H1 (cell line): ENCODE measurements around the gene PQBP1. TPM values are rescaled to one million over a fixed set of nuclear protein-coding genes. Genes with fewer than 3 reads are reported as not detected.

ENCODE experiments used
- CTCF ChIA-PET: fragments of 300-600 bp; sonication (Branson Sonifier 250); formaldehyde crosslinking; loops from one replicate; lab custom pipeline; 2021; ENCODE audit not compliant: partially characterized antibody; lab: Charles Lee
- POLR2A ChIA-PET: fragments of 300-600 bp; sonication (Branson Sonifier 250); formaldehyde crosslinking; loops from one replicate; lab custom pipeline; 2021; ENCODE audit warnings: inconsistent platforms; ENCODE audit not compliant: partially characterized antibody; lab: Charles Lee
- DNase-seq, 2 experiments: peaks; one replicate each; pipeline versions ENCODE4 v3.0.0 to v3.0.0-alpha.2; 2010 to 2022; ENCODE audit warnings: low spot score in 2 of 2, low read depth in 1 of 2, mixed read lengths in 1 of 2
- FAIRE-seq: peaks from 2 replicates; lab custom pipeline; 2011; peaks lifted over from hg19 to GRCh38; lab: Jason Lieb, UNC
- H2AFZ ChIP-seq: 2 replicates; pipeline ENCODE4 v1.8.1; 2012; ENCODE audit warnings: low read length, inconsistent platforms
- H2AK5ac ChIP-seq: 2 replicates; pipeline ENCODE4 v1.6.1; 2013; ENCODE audit warnings: low read depth, low read length
- H2BK120ac ChIP-seq: replicated peaks from 2 replicates; pipeline ENCODE3; 2013; ENCODE audit warnings: low read depth, low read length, inconsistent platforms
- H2BK12ac ChIP-seq: 2 replicates; pipeline ENCODE4 v1.6.1; 2013; ENCODE audit warnings: low read depth, low read length
- H2BK15ac ChIP-seq: 2 replicates; pipeline ENCODE4 v1.6.1; 2013; ENCODE audit warnings: low read length
- H2BK20ac ChIP-seq: 2 replicates; pipeline ENCODE4 v1.6.1; 2013; ENCODE audit warnings: low read length
- H2BK5ac ChIP-seq: 2 replicates; pipeline ENCODE4 v1.6.1; 2013; ENCODE audit warnings: low read depth, low read length
- H3K14ac ChIP-seq: 2 replicates; pipeline ENCODE4 v1.6.1; 2013; ENCODE audit warnings: inconsistent platforms; ENCODE audit not compliant: insufficient read length
- H3K18ac ChIP-seq: 2 replicates; pipeline ENCODE4 v1.6.1; 2013; ENCODE audit warnings: low read length; ENCODE audit errors: extremely low read depth
- H3K23ac ChIP-seq: 2 replicates; pipeline ENCODE4 v1.6.1; 2013; ENCODE audit warnings: inconsistent platforms; ENCODE audit not compliant: insufficient read length
- H3K23me2 ChIP-seq: 2 replicates; pipeline ENCODE4 v1.6.1; 2013; ENCODE audit warnings: low read depth, low read length
- H3K27ac ChIP-seq: 2 replicates; pipeline ENCODE4 v1.6.1; 2011; ENCODE audit warnings: low read depth, low read length, inconsistent platforms
- H3K27me3 ChIP-seq, 4 experiments: replicated peaks in 1 of 4; 1 replicate in 1 of 4; 2 replicates in 3 of 4; pipeline versions ENCODE4 v1.6.1 to v1.8.1; 2011 to 2013; ENCODE audit warnings: low read length in 3 of 4, mild to moderate bottlenecking in 3 of 4, inconsistent platforms in 2 of 4, mixed read lengths in 2 of 4, moderate library complexity in 1 of 4; ENCODE audit not compliant: control insufficient read depth in 3 of 4, insufficient read depth in 3 of 4; ENCODE audit errors: extremely low read depth in 1 of 4
- H3K36me3 ChIP-seq, 4 experiments: 2 replicates each; pipeline versions ENCODE4 v1.6.1 to v1.8.1; 2011 to 2013; ENCODE audit warnings: mild to moderate bottlenecking in 4 of 4, low read length in 3 of 4, moderate library complexity in 2 of 4, control low read depth in 1 of 4, inconsistent platforms in 1 of 4; ENCODE audit not compliant: insufficient read depth in 4 of 4, control insufficient read depth in 2 of 4
- H3K4ac ChIP-seq: replicated peaks from 2 replicates; pipeline ENCODE3; 2013; ENCODE audit warnings: low read length, low read depth, mixed read lengths, inconsistent platforms; ENCODE audit not compliant: insufficient read length
- H3K4me1 ChIP-seq, 4 experiments: replicated peaks in 1 of 4; 1 replicate in 1 of 4; 2 replicates in 3 of 4; pipeline versions ENCODE4 v1.6.1 to v1.8.1; 2011 to 2013; ENCODE audit warnings: low read length in 3 of 4, inconsistent platforms in 2 of 4, mixed read lengths in 1 of 4; ENCODE audit not compliant: insufficient read depth in 4 of 4, control insufficient read depth in 3 of 4
- H3K4me2 ChIP-seq, 2 experiments: 2 replicates each; pipeline versions ENCODE4 v1.6.1 to v1.8.1; 2011 to 2013; ENCODE audit warnings: low read depth in 2 of 2, low read length in 2 of 2, control low read depth in 1 of 2, inconsistent platforms in 1 of 2, mild to moderate bottlenecking in 1 of 2; ENCODE audit not compliant: insufficient read depth in 1 of 2
- H3K4me3 ChIP-seq, 4 experiments: fragments of 200-600, 300-600 bp in 1 of 4; sonication (generic), shearing (Covaris generic), sonication (Bioruptor Twin) in 1 of 4; 2 replicates each; pipeline versions ENCODE4 v1.5.1 to v1.8.1; 2011 to 2016; ENCODE audit warnings: low read length in 4 of 4, low read depth in 3 of 4, control low read depth in 2 of 4, inconsistent platforms in 2 of 4, mild to moderate bottlenecking in 2 of 4, mixed read lengths in 1 of 4, moderate library complexity in 1 of 4; ENCODE audit not compliant: insufficient read depth in 2 of 4; ENCODE audit errors: extremely low read depth in 1 of 4
- H3K56ac ChIP-seq: replicated peaks from 2 replicates; pipeline ENCODE3; 2013; ENCODE audit warnings: low read depth, mild to moderate bottlenecking, mixed read lengths, low read length, inconsistent platforms; ENCODE audit not compliant: insufficient read length
- H3K79me1 ChIP-seq: 2 replicates; pipeline ENCODE4 v1.6.1; 2013; ENCODE audit warnings: low read depth, low read length, control low read depth
- H3K79me2 ChIP-seq, 2 experiments: 2 replicates each; pipeline versions ENCODE4 v1.6.1 to v1.8.1; 2012 to 2013; ENCODE audit warnings: low read length in 2 of 2, mild to moderate bottlenecking in 2 of 2, inconsistent platforms in 1 of 2; ENCODE audit not compliant: insufficient read depth in 2 of 2, control insufficient read depth in 1 of 2
- H3K9ac ChIP-seq, 4 experiments: replicated peaks in 1 of 4; 1 replicate in 1 of 4; 2 replicates in 3 of 4; pipeline versions ENCODE4 v1.6.1 to v1.8.1; 2011 to 2013; ENCODE audit warnings: low read depth in 3 of 4, low read length in 3 of 4, control low read depth in 2 of 4, mild to moderate bottlenecking in 2 of 4, moderate library complexity in 2 of 4, inconsistent platforms in 1 of 4; ENCODE audit errors: extremely low read depth in 1 of 4
- H3K9me3 ChIP-seq, 2 experiments: 2 replicates each; pipeline versions ENCODE4 v1.6.1 to v1.8.1; 2012 to 2013; ENCODE audit warnings: mild to moderate bottlenecking in 2 of 2, moderate library complexity in 2 of 2, control low read depth in 1 of 2, inconsistent platforms in 1 of 2, low read depth in 1 of 2, low read length in 1 of 2, mixed read lengths in 1 of 2; ENCODE audit not compliant: insufficient read depth in 2 of 2
- H4K20me1 ChIP-seq, 2 experiments: replicated peaks in 1 of 2; 2 replicates each; pipeline versions ENCODE3 to v1.8.1; 2011 to 2013; ENCODE audit warnings: inconsistent platforms in 2 of 2, low read length in 2 of 2, mild to moderate bottlenecking in 1 of 2; ENCODE audit not compliant: insufficient read depth in 2 of 2, control insufficient read depth in 1 of 2
- H4K5ac ChIP-seq: 2 replicates; pipeline ENCODE4 v1.6.1; 2013; ENCODE audit warnings: low read length, low read depth, mixed read lengths, inconsistent platforms; ENCODE audit not compliant: insufficient read length
- H4K8ac ChIP-seq: 2 replicates; pipeline ENCODE4 v1.8.0; 2013; ENCODE audit warnings: mild to moderate bottlenecking, moderate library complexity, low read length, inconsistent platforms; ENCODE audit not compliant: insufficient read depth; ENCODE audit errors: extremely low read depth
- H4K91ac ChIP-seq: replicated peaks from 2 replicates; pipeline ENCODE3; 2013; ENCODE audit warnings: low read length, mixed read lengths, inconsistent platforms; ENCODE audit not compliant: insufficient read length
- CEBPB ChIP-seq: IDR thresholded peaks from 2 replicates; pipeline ENCODE4 v1.6.1; 2012; ENCODE audit warnings: low read depth, low read length
- CREB1 ChIP-seq: IDR thresholded peaks from 2 replicates; pipeline ENCODE4 v1.6.1; 2012; ENCODE audit warnings: inconsistent platforms
- NRF1 ChIP-seq: IDR thresholded peaks from 2 replicates; pipeline ENCODE4 v1.6.1; 2011; ENCODE audit warnings: mild to moderate bottlenecking, low read depth, low read length, improper control_type of control experiment
- POLR2A ChIP-seq, 2 experiments: IDR thresholded peaks; 1 replicate in 1 of 2; 2 replicates in 1 of 2; pipeline ENCODE4 v1.6.1; 2011; ENCODE audit warnings: low read depth in 2 of 2, low read length in 2 of 2, mild to moderate bottlenecking in 2 of 2; ENCODE audit errors: control extremely low read depth in 1 of 2
- RAD21 ChIP-seq, 2 experiments: IDR thresholded peaks in 1 of 2; conservative IDR thresholded peaks in 1 of 2; 2 replicates each; pipeline ENCODE4 v1.6.1; 2011; ENCODE audit warnings: low read depth in 2 of 2, low read length in 2 of 2, improper control_type of control experiment in 1 of 2, inconsistent platforms in 1 of 2, mild to moderate bottlenecking in 1 of 2, moderate library complexity in 1 of 2
- RBBP5 ChIP-seq: IDR thresholded peaks from 2 replicates; pipeline ENCODE4 v1.7.1; 2012; ENCODE audit warnings: low read depth, mild to moderate bottlenecking, inconsistent platforms, low read length, moderate library complexity, borderline replicate concordance
- SAP30 ChIP-seq: fragments of 300-600 bp; sonication (generic); IDR thresholded peaks from 2 replicates; pipeline ENCODE4 v1.7.1; 2012; ENCODE audit warnings: low read length, moderate library complexity, mild to moderate bottlenecking, inconsistent platforms; ENCODE audit not compliant: insufficient read depth, insufficient replicate concordance
- TBP ChIP-seq: IDR thresholded peaks from 2 replicates; pipeline ENCODE4 v1.6.1; 2011; ENCODE audit warnings: low read depth, low read length, improper control_type of control experiment
- WGBS, 2 experiments: shearing (Covaris generic) in 1 of 2; methylation state at CpG; one replicate each; pipeline versions ENCODE4 v1.1.6 to v1.1.7; 2013 to 2015; ENCODE audit warnings: low lambda C conversion rate in 2 of 2, mixed read lengths in 2 of 2, inconsistent platforms in 1 of 2, low coverage in 1 of 2, missing lambda C conversion rate in 1 of 2; ENCODE audit not compliant: insufficient replicate concordance in 2 of 2, insufficient coverage in 1 of 2, insufficient read length in 1 of 2; ENCODE audit errors: extremely low coverage in 1 of 2, missing lambda C conversion rate in 1 of 2; 5-methylcytosine and 5-hydroxymethylcytosine counted together
- polyA plus RNA-seq, 7 experiments: library from polyadenylated mRNA; depleted of rRNA in 3 of 7; stranded (reverse) in 5 of 7; unstranded in 2 of 7; fragments of >200 nt in 5 of 7; fragments of 200-250 nt in 2 of 7; gene quantifications; 1 replicate in 5 of 7; 2 replicates in 1 of 7; 4 replicates in 1 of 7; pipeline versions ENCODE4 v1.2.1 to v1.2.3, GENCODE V29; 2011 to 2013; ENCODE audit warnings: missing spikeins in 2 of 7, mixed read lengths in 2 of 7
- total RNA-seq: library from RNA; stranded (reverse); fragmentation: NEBNext Ultra II Directional; extraction: Animal tissue kit (Norgen Biotek cat#: 25700); gene quantifications from 2 replicates; pipeline ENCODE4 v1.2.1, GENCODE V29; 2021
- TF ChIP-seq, protein P1 (sequence below): IDR thresholded peaks from 2 replicates; pipeline ENCODE4 v1.6.1; 2012; ENCODE audit warnings: inconsistent platforms

The PQBP1 gene
- total and polyA plus RNA-seq, 2 of the 8 experiments (the other 6 are each of a cell fraction or from before 2014, with no cell fraction given): 91.7 to 95.9 TPM

- Histone ChIP-seq H3K4ac (no peak overlapping the region), H3K4me2 (peak overlapping the region; percentile 71 to 83), H3K4me3 (peak overlapping the region; percentile 72 to 96 (median 88)), H3K9ac (peak overlapping the region in 3 of 4 experiments; percentile 16 to 88 (median 58); a peak in 5 of 7 replicates), H3K79me1 (no peaks in the 10 kb centered on the region), H4K91ac (no peak overlapping the region), H2BK120ac (no peak overlapping the region), H4K5ac (no peak overlapping the region), H3K18ac (no peak overlapping the region; the same call in 1 of the 2 replicates), H3K9me3 (no peaks in the 10 kb centered on the region; a peak in 1 of 4 replicates), H2BK20ac (no peak overlapping the region), H3K79me2 (peaks cover 16 to 59% of the 10 kb centered on the region in 2 experiments), H3K27me3 (no peaks in the 10 kb centered on the region), H2AK5ac (no peak overlapping the region), H3K36me3 (peaks cover 11 to 37% (median 28%) of the 10 kb centered on the region in 4 experiments; a peak in 7 of 8 replicates), H4K20me1 (peaks cover 14 to 24% of the 10 kb centered on the region in 2 experiments), H2BK5ac (peak overlapping the region; percentile 93; the same call in 1 of the 2 replicates), H3K23ac (no peak overlapping the region), H2BK12ac (no peak overlapping the region), H3K27ac (peak overlapping the region; percentile 58; the same call in 1 of the 2 replicates), H3K56ac (no peak overlapping the region), H2AFZ (no peak overlapping the region), H4K8ac (no peak overlapping the region), H3K14ac (no peak overlapping the region), H3K4me1 (peaks cover 8 to 15% (median 14%) of the 10 kb centered on the region in 4 experiments), H3K23me2 (peaks cover 11% of the 10 kb centered on the region), H2BK15ac (no peak overlapping the region)
- DNase-seq (peak; percentile 68 to 80), FAIRE-seq (peak; percentile 88)
- CTCF ChIA-PET: interaction anchor here (0.7 to 2.2 kb wide), 4 partner anchors 21 to 28 kb away, joined by 3 to 13 read pairs (median 8); no protein-coding TSS in a partner anchor
- WGBS, 2 experiments: 1% methylated on average over 16 of the region's 27 CpGs; no CpG with 5 or more reads in 1 of the 2 experiments
- POLR2A ChIA-PET: interaction anchor here (0.7 to 30.9 kb wide), 7 partner anchors 14 to 39 kb away, joined by 3 to 572 read pairs (median 5); partner anchors contain the start of genes PQBP1 and TIMM17B
- TF ChIP-seq NRF1: peak; percentile 59
- peak; percentile 40 to 54; a peak in 3 of 4 replicates for TF ChIP-seq RAD21 (IDR thresholded peaks at IDR 0.05 in 1 of 2, conservative IDR thresholded peaks at IDR 0.05 in 1 of 2; ENCODE audit: low read depth in 2 of 2, low read length in 2 of 2)
- TF ChIP-seq CEBPB: no peak
- TF ChIP-seq TBP: 0 out of 2 replicates have a peak, but pooled peaks have one; percentile 30
- peak in 1 of 2 experiments; percentile 16; a peak in 1 of 3 replicates for TF ChIP-seq POLR2A (IDR thresholded peaks at IDR 0.05; ENCODE audit: control extremely low read depth in 1 of 2, low read depth in 2 of 2, low read length in 2 of 2)
- peak; percentile 56 for TF ChIP-seq SAP30
- TF ChIP-seq, protein P1, sequence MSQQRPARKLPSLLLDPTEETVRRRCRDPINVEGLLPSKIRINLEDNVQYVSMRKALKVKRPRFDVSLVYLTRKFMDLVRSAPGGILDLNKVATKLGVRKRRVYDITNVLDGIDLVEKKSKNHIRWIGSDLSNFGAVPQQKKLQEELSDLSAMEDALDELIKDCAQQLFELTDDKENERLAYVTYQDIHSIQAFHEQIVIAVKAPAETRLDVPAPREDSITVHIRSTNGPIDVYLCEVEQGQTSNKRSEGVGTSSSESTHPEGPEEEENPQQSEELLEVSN: no peak
- TF ChIP-seq CREB1: peak; percentile 30
- no peak for TF ChIP-seq RBBP5
Measured at GRCh38 chrX:48917139-48918001, 19.6 kb downstream of the PQBP1 start.
